A549 (cell line): ENCODE measurements around the gene COA8. TPM values are rescaled to one million over a fixed set of nuclear protein-coding genes. Genes with fewer than 3 reads are reported as not detected.

Experiments used
- ATAC-seq, 2 experiments: fragments of 200-7000 bp in 1 of 2; fragments of >200 bp in 1 of 2; cut with Nextera tagmentation in 1 of 2; cut with Tn5 transposase in 1 of 2; 3 replicates each; pipeline versions ENCODE4 v1.8.0 to v1.9.1; 2018 to 2020; ENCODE audit warnings: mild to moderate bottlenecking in 1 of 2, moderate library complexity in 1 of 2
- CTCF ChIA-PET: fragments of 300-600 bp; sonication (Branson Sonifier 250); formaldehyde crosslinking; extraction: SDS; loops from one replicate; lab custom pipeline; 2021; ENCODE audit warnings: antibody characterized with exemption, inconsistent platforms; lab: Yijun Ruan, JAX
- POLR2A ChIA-PET: fragments of 350-600 bp; formaldehyde crosslinking; extraction: SDS; loops from one replicate; lab custom pipeline; 2021; ENCODE audit warnings: antibody characterized with exemption, inconsistent platforms; lab: Yijun Ruan, JAX
- DNase-seq, 2 experiments: peaks; one replicate each; pipeline versions ENCODE4 v3.0.0 to v3.0.0-alpha.2; 2011 to 2016; ENCODE audit warnings: low read depth in 1 of 2, low spot score in 1 of 2
- FAIRE-seq: peaks from 2 replicates; lab custom pipeline; 2011; peaks lifted over from hg19 to GRCh38; lab: Jason Lieb, UNC
- H3K27ac ChIP-seq, 2 experiments: fragments of >200 bp; sonication (Bioruptor Twin); formaldehyde crosslinking; 3 replicates each; pipeline ENCODE4 v1.5.1; 2016 to 2017
- H3K4me1 ChIP-seq: fragments of >200 bp; sonication (Bioruptor Twin); formaldehyde crosslinking; 3 replicates; pipeline ENCODE4 v1.6.1; 2016
- H3K4me2 ChIP-seq: fragments of >200 bp; sonication (Bioruptor Twin); formaldehyde crosslinking; 3 replicates; pipeline ENCODE4 v1.6.1; 2016
- H3K4me3 ChIP-seq: fragments of >200 bp; sonication (Bioruptor Twin); formaldehyde crosslinking; 3 replicates; pipeline ENCODE4 v1.5.1; 2016
- H3K9me3 ChIP-seq: fragments of >200 bp; sonication (Bioruptor Twin); formaldehyde crosslinking; 3 replicates; pipeline ENCODE4 v1.6.1; 2016
- BCL3 ChIP-seq: fragments of >200 bp; sonication (Bioruptor Twin); formaldehyde crosslinking; IDR thresholded peaks from 3 replicates; pipeline ENCODE4 v1.6.1; 2016
- BHLHE40 ChIP-seq: IDR thresholded peaks from 2 replicates; pipeline ENCODE4 v1.6.1; 2012; ENCODE audit warnings: low read depth, low read length, inconsistent platforms
- CEBPB ChIP-seq, 2 experiments: fragments of >200 bp in 1 of 2; sonication (Bioruptor Twin) in 1 of 2; formaldehyde crosslinking in 1 of 2; IDR thresholded peaks; 2 replicates each; pipeline ENCODE4 v1.6.1; 2012 to 2016
- CHD2 ChIP-seq: fragments of 150-350 bp; IDR thresholded peaks from 2 replicates; pipeline ENCODE4 v1.6.1; 2014; ENCODE audit warnings: low read length; ENCODE audit not compliant: partially characterized antibody
- CHD4 ChIP-seq: fragments of 200-600 bp; sonication (generic); IDR thresholded peaks from 2 replicates; pipeline ENCODE4 v1.6.1; 2016; ENCODE audit warnings: antibody characterized with exemption, mild to moderate bottlenecking, borderline replicate concordance
- CTCF ChIP-seq: fragments of >200 bp; sonication (Bioruptor Twin); formaldehyde crosslinking; IDR thresholded peaks from 3 replicates; pipeline ENCODE4 v1.5.1; 2016
- EHF ChIP-seq: fragments of 250-450 bp; sonication (Bioruptor Pico); IDR thresholded peaks from 2 replicates; pipeline ENCODE4 v1.5.0; 2020; ENCODE audit warnings: mild to moderate bottlenecking
- EP300 ChIP-seq, 2 experiments: fragments of >200 bp; sonication (Bioruptor Twin); formaldehyde crosslinking; IDR thresholded peaks; 2 replicates in 1 of 2; 3 replicates in 1 of 2; pipeline ENCODE4 v1.6.1; 2016 to 2017
- ESRRA ChIP-seq: fragments of 150-350 bp; IDR thresholded peaks from 2 replicates; pipeline ENCODE4 v1.6.1; 2014; ENCODE audit warnings: mild to moderate bottlenecking, low read length, borderline replicate concordance
- FOXS1 ChIP-seq: fragments of 250-450 bp; sonication (Bioruptor Pico); IDR thresholded peaks from 2 replicates; pipeline ENCODE4 v1.5.0; 2020; ENCODE audit warnings: mild to moderate bottlenecking, moderate library complexity
- HES2 ChIP-seq: fragments of >200 bp; sonication (Bioruptor Twin); formaldehyde crosslinking; IDR thresholded peaks from 2 replicates; pipeline ENCODE4 v1.6.1; 2016
- JUN ChIP-seq, 2 experiments: fragments of >200 bp; sonication (Bioruptor Twin); formaldehyde crosslinking; IDR thresholded peaks; 2 replicates in 1 of 2; 3 replicates in 1 of 2; pipeline ENCODE4 v1.6.1; 2016 to 2017
- KDM5A ChIP-seq: fragments of 200-600 bp; sonication (generic); IDR thresholded peaks from 2 replicates; pipeline ENCODE4 v1.6.1; 2016; ENCODE audit warnings: antibody characterized with exemption, mild to moderate bottlenecking
- MAFK ChIP-seq: fragments of 450-650 bp; IDR thresholded peaks from 2 replicates; pipeline ENCODE4 v1.6.1; 2014; ENCODE audit not compliant: partially characterized antibody
- NPAS2 ChIP-seq: fragments of 250-450 bp; sonication (Bioruptor Pico); IDR thresholded peaks from 2 replicates; pipeline ENCODE4 v1.8.0; 2022; ENCODE audit warnings: mild to moderate bottlenecking, moderate library complexity, borderline replicate concordance
- PBX3 ChIP-seq: IDR thresholded peaks from 2 replicates; pipeline ENCODE4 v1.6.1; 2012
- PHF8 ChIP-seq: fragments of 200-600 bp; sonication (generic); IDR thresholded peaks from 2 replicates; pipeline ENCODE4 v1.6.1; 2016; ENCODE audit warnings: low read depth, mild to moderate bottlenecking, antibody characterized with exemption, moderate library complexity, borderline replicate concordance
- POLR2A ChIP-seq: IDR thresholded peaks from 2 replicates; pipeline ENCODE4 v1.6.1; 2012; ENCODE audit warnings: mild to moderate bottlenecking, low read length
- POLR2AphosphoS2 ChIP-seq: conservative IDR thresholded peaks from 2 replicates; pipeline ENCODE4 v1.6.1; 2012; ENCODE audit warnings: low read length, improper control_type of control experiment, inconsistent platforms
- RARB ChIP-seq: fragments of 250-450 bp; sonication (Bioruptor Pico); IDR thresholded peaks from 2 replicates; pipeline ENCODE4 v1.8.0; 2021; ENCODE audit warnings: mild to moderate bottlenecking, moderate library complexity
- RCOR1 ChIP-seq: fragments of 150-350 bp; IDR thresholded peaks from 2 replicates; pipeline ENCODE4 v1.6.1; 2014; ENCODE audit warnings: antibody characterized with exemption, low read length, low read depth
- RFX5 ChIP-seq: fragments of 450-650 bp; IDR thresholded peaks from 2 replicates; pipeline ENCODE4 v1.7.1; 2014; ENCODE audit warnings: antibody characterized with exemption, mild to moderate bottlenecking, moderate library complexity
- SMC3 ChIP-seq: fragments of >200 bp; sonication (Bioruptor Twin); formaldehyde crosslinking; IDR thresholded peaks from 3 replicates; pipeline ENCODE4 v1.6.1; 2018; ENCODE audit warnings: inconsistent platforms
- USF2 ChIP-seq: fragments of 450-650 bp; IDR thresholded peaks from 2 replicates; pipeline ENCODE4 v1.6.1; 2014; ENCODE audit warnings: antibody characterized with exemption
- ZNF302 ChIP-seq: fragments of 250-450 bp; sonication (Bioruptor Pico); IDR thresholded peaks from 2 replicates; pipeline ENCODE4 v1.9.0; 2021; ENCODE audit warnings: inconsistent platforms, mild to moderate bottlenecking, moderate library complexity
- ZSCAN20 ChIP-seq: fragments of 250-450 bp; sonication (Bioruptor Pico); IDR thresholded peaks from 2 replicates; pipeline ENCODE4 v1.8.0; 2022; ENCODE audit warnings: mild to moderate bottlenecking, moderate library complexity
- WGBS: methylation state at CpG from one replicate; pipeline ENCODE4 v1.1.6; 2017; ENCODE audit errors: missing lambda C conversion rate; 5-methylcytosine and 5-hydroxymethylcytosine counted together
- polyA plus RNA-seq, 4 experiments: library from polyadenylated mRNA; depleted of rRNA in 3 of 4; stranded (reverse); fragments of >200 nt; fragmentation: RNase III in 1 of 4; extraction: RNeasy Plus Mini Kit Qiagen cat#74134 plus additional on column Dnase treatment in 1 of 4; gene quantifications; 2 replicates in 3 of 4; 3 replicates in 1 of 4; pipeline ENCODE4 v1.2.3, GENCODE V29; 2011 to 2017

COA8 gene
- polyA plus RNA-seq, 2 of the 4 experiments (the other 2 are of a cell fraction), result 29.8 to 34.9 TPM

GRCh38 chr14:103555559-103556337, 7.0 kb upstream of the COA8 start:
- no peak for DNase-seq
- Histone ChIP-seq H3K4me3 (no peak overlapping the region), H3K4me1 (peaks cover 35% of the 10 kb centered on the region; the same call in 2 of the 3 replicates), H3K27ac (no peak overlapping the region), H3K9me3 (no peaks in the 10 kb centered on the region), H3K4me2 (no peak overlapping the region)
- FAIRE-seq, result no peak
- CTCF ChIA-PET, result interaction anchor here (6.8 to 28.8 kb wide), 3 partner anchors 8 to 37 kb away, joined by 52 to 489 read pairs (median 100); partner anchors contain the start of gene CKB
- ATAC-seq, result peak in 1 of 2 experiments; percentile 9; a peak in 1 of 6 replicates
- POLR2A ChIA-PET, result no interaction called here
- 90% methylated on average over 15 of the region's 15 CpGs for WGBS
- TF ChIP-seq RARB (CRISPR knock-in tag) (no peak), RFX5 (no peak), ESRRA (no peak)

- WGBS, result 81% methylated on average over 15 of the region's 15 CpGs
- ChIA-PET CTCF (interaction anchor here (1.4 to 9.1 kb wide), 5 partner anchors 10 to 38 kb away, joined by 3 to 100 read pairs (median 8); no protein-coding TSS in a partner anchor), POLR2A (no interaction called here)
- Histone ChIP-seq H3K4me3 (no peak overlapping the region), H3K9me3 (no peaks in the 10 kb centered on the region), H3K4me2 (no peak overlapping the region), H3K27ac (no peak overlapping the region), H3K4me1 (peaks cover 36% of the 10 kb centered on the region)
- DNase-seq (no peak), FAIRE-seq (no peak), ATAC-seq (no peak)
- no peak for TF ChIP-seq JUN (IDR thresholded peaks at IDR 0.05)
- TF ChIP-seq POLR2A, result no peak
- no peak for TF ChIP-seq RCOR1
- no peak for TF ChIP-seq MAFK
- no peak for TF ChIP-seq PBX3
- no peak for TF ChIP-seq EHF (CRISPR knock-in tag)
- TF ChIP-seq BCL3, result no peak
- TF ChIP-seq ZSCAN20 (CRISPR knock-in tag), result no peak
- no peak for TF ChIP-seq HES2
- no peak for TF ChIP-seq FOXS1 (CRISPR knock-in tag)
- TF ChIP-seq, all 56 proteins: peak for 0
Observed at GRCh38 chr14:103556946-103557758, 5.6 kb upstream of the COA8 start.

- H3K4me3 ChIP-seq, result no peak overlapping the region
- DNase-seq (no peak), FAIRE-seq (no peak)
- TF ChIP-seq NPAS2, result no peak
- no peak for TF ChIP-seq SMC3
- no peak for TF ChIP-seq CTCF
- TF ChIP-seq KDM5A, result no peak
- TF ChIP-seq PHF8, result no peak
- TF ChIP-seq ZNF302 (CRISPR knock-in tag), result no peak
- TF ChIP-seq EP300 (IDR thresholded peaks at IDR 0.05), result no peak
- no peak for TF ChIP-seq RARB (CRISPR knock-in tag)
- no peak for TF ChIP-seq CHD4
- TF ChIP-seq USF2, result no peak
- TF ChIP-seq BHLHE40, result no peak
- TF ChIP-seq CEBPB (IDR thresholded peaks at IDR 0.05), result no peak
- no peak for TF ChIP-seq CHD2
- TF ChIP-seq POLR2AphosphoS2, result no peak
- no peak for TF ChIP-seq MAFK
- TF ChIP-seq RCOR1, result no peak
Observed at GRCh38 chr14:103558071-103558882, 4.5 kb upstream of the COA8 start.

More at GRCh38 chr14:103558071-103558882, 4.5 kb upstream of the COA8 start:
- no peak overlapping the region for H3K4me2 ChIP-seq
- no peak overlapping the region for H3K27ac ChIP-seq
- WGBS, result 89% methylated on average over 16 of the region's 16 CpGs
- H3K9me3 ChIP-seq, result no peaks in the 10 kb centered on the region
- peaks cover 27% of the 10 kb centered on the region for H3K4me1 ChIP-seq
- ATAC-seq, result no peak
- CTCF ChIA-PET, result interaction anchor here (1.4 to 9.1 kb wide), 6 partner anchors 9 to 58 kb away, joined by 3 to 100 read pairs (median 7); no protein-coding TSS in a partner anchor
- POLR2A ChIA-PET, result no interaction called here
